Caco-2 (cell line): ENCODE data around the gene MAP3K8. TPM values are rescaled to one million over a fixed set of nuclear protein-coding genes. Genes with fewer than 3 reads are reported as not detected.

Experiments used
- BruUV-seq: library from RNA; stranded (reverse); fragments of 400-500 nt; replicated peaks from 2 replicates; lab custom pipeline; 2021; lab: Mats Ljungman, UMichigan
- CTCF ChIA-PET: fragments of 300-600 bp; sonication (Branson Sonifier 250); formaldehyde crosslinking; loops from one replicate; lab custom pipeline; 2022; ENCODE audit warnings: antibody characterized with exemption; lab: Charles Lee
- POLR2A ChIA-PET: fragments of 300-600 bp; sonication (Branson Sonifier 250); formaldehyde crosslinking; loops from one replicate; lab custom pipeline; 2022; ENCODE audit warnings: antibody characterized with exemption; lab: Charles Lee
- DNase-seq, 2 experiments: peaks; one replicate each; pipeline versions ENCODE4 v3.0.0 to v3.0.0-alpha.2; 2020 to 2022
- H3K27me3 ChIP-seq: replicated peaks from 2 replicates; pipeline ENCODE4 v1.6.0; 2011; ENCODE audit warnings: low read length; ENCODE audit not compliant: control insufficient read depth, insufficient read depth
- H3K36me3 ChIP-seq: 2 replicates; pipeline ENCODE4 v1.5.1; 2011; ENCODE audit warnings: low read length; ENCODE audit not compliant: control insufficient read depth, insufficient read depth
- H3K4me1 ChIP-seq: fragments of 250-450 bp; sonication (Bioruptor Pico); 2 replicates; pipeline ENCODE4 v1.5.1; 2020; ENCODE audit warnings: mild to moderate bottlenecking
- H3K4me3 ChIP-seq: 2 replicates; pipeline ENCODE4 v1.5.1; 2011; ENCODE audit warnings: low read depth, mild to moderate bottlenecking, control low read depth, low read length
- H3K9me3 ChIP-seq: fragments of 250-450 bp; sonication (Bioruptor Pico); 2 replicates; pipeline ENCODE4 v1.5.1; 2020; ENCODE audit warnings: mild to moderate bottlenecking, moderate library complexity
- H3K27ac Mint-ChIP-seq: one replicate; pipeline ENCODE4 v1.8.0; 2022; ENCODE audit warnings: mixed read lengths; ENCODE audit not compliant: unreplicated experiment
- H3K27me3 Mint-ChIP-seq: one replicate; pipeline ENCODE4 v1.8.0; 2022; ENCODE audit warnings: mixed read lengths; ENCODE audit not compliant: insufficient read depth, unreplicated experiment
- H3K36me3 Mint-ChIP-seq: one replicate; pipeline ENCODE4 v1.8.0; 2022; ENCODE audit warnings: mild to moderate bottlenecking, mixed read lengths; ENCODE audit not compliant: insufficient read depth, unreplicated experiment
- H3K4me1 Mint-ChIP-seq: one replicate; pipeline ENCODE4 v1.8.0; 2022; ENCODE audit warnings: low read depth, mixed read lengths; ENCODE audit not compliant: unreplicated experiment
- H3K4me3 Mint-ChIP-seq: one replicate; pipeline ENCODE4 v1.8.0; 2022; ENCODE audit warnings: mild to moderate bottlenecking, moderate library complexity, mixed read lengths; ENCODE audit not compliant: unreplicated experiment
- H3K9me3 Mint-ChIP-seq: one replicate; pipeline ENCODE4 v1.8.0; 2022; ENCODE audit warnings: mixed read lengths; ENCODE audit not compliant: unreplicated experiment
- intact Hi-C: fragments of 100-400 bp; cut with micrococcal nuclease; formaldehyde crosslinking; loops from one replicate; pipeline ENCODE4 v1.10.0; 2022; ENCODE audit not compliant: unreplicated experiment
- total RNA-seq: library from RNA; stranded (reverse); gene quantifications from 2 replicates; pipeline ENCODE4 v1.2.3, GENCODE V29; 2022
- TF ChIP-seq, protein P1 (sequence below), 2 experiments: fragments of 200-600 bp in 1 of 2; IDR thresholded peaks; 1 replicate in 1 of 2; 2 replicates in 1 of 2; pipeline versions ENCODE4 v1.5.1 to v1.8.0; 2011 to 2022; ENCODE audit warnings: antibody characterized with exemption in 1 of 2, control low read depth in 1 of 2, inconsistent platforms in 1 of 2, low read depth in 1 of 2, low read length in 1 of 2, mild to moderate bottlenecking in 1 of 2, moderate library complexity in 1 of 2; ENCODE audit not compliant: insufficient read depth in 1 of 2, severe bottlenecking in 1 of 2, unreplicated experiment in 1 of 2

Gene MAP3K8
- total RNA-seq, 1 experiment from 2014 or later = 17.9 TPM

GRCh38 chr10:30386801-30387588, 47.0 kb upstream of the MAP3K8 start:
- TF ChIP-seq, protein P1, sequence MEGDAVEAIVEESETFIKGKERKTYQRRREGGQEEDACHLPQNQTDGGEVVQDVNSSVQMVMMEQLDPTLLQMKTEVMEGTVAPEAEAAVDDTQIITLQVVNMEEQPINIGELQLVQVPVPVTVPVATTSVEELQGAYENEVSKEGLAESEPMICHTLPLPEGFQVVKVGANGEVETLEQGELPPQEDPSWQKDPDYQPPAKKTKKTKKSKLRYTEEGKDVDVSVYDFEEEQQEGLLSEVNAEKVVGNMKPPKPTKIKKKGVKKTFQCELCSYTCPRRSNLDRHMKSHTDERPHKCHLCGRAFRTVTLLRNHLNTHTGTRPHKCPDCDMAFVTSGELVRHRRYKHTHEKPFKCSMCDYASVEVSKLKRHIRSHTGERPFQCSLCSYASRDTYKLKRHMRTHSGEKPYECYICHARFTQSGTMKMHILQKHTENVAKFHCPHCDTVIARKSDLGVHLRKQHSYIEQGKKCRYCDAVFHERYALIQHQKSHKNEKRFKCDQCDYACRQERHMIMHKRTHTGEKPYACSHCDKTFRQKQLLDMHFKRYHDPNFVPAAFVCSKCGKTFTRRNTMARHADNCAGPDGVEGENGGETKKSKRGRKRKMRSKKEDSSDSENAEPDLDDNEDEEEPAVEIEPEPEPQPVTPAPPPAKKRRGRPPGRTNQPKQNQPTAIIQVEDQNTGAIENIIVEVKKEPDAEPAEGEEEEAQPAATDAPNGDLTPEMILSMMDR (IDR thresholded peaks at IDR 0.05; ENCODE audit: insufficient read depth in 1 of 2, low read depth in 1 of 2, low read length in 1 of 2, severe bottlenecking in 1 of 2, unreplicated experiment in 1 of 2) = no peak
- no peak overlapping the region for H3K4me3 Mint-ChIP-seq
- CTCF ChIA-PET = interaction anchor here (0.6 to 0.9 kb wide), 2 partner anchors 157 to 204 kb away, joined by 3 to 9 read pairs; no protein-coding TSS in a partner anchor
- H3K27me3 Mint-ChIP-seq = peaks cover 9% of the 10 kb centered on the region
- Histone ChIP-seq H3K4me1 (no peaks in the 10 kb centered on the region), H3K27me3 (no peaks in the 10 kb centered on the region), H3K9me3 (no peaks in the 10 kb centered on the region), H3K36me3 (no peaks in the 10 kb centered on the region), H3K4me3 (no peak overlapping the region)
- no peak for DNase-seq
- BruUV-seq = no TSS peak
- H3K36me3 Mint-ChIP-seq = no peaks in the 10 kb centered on the region
- peaks cover 6% of the 10 kb centered on the region for H3K4me1 Mint-ChIP-seq
- H3K27ac Mint-ChIP-seq = no peak overlapping the region
- POLR2A ChIA-PET = no interaction called here
- H3K9me3 Mint-ChIP-seq = no peaks in the 10 kb centered on the region
- intact Hi-C loops = no loop called here

DNA sequence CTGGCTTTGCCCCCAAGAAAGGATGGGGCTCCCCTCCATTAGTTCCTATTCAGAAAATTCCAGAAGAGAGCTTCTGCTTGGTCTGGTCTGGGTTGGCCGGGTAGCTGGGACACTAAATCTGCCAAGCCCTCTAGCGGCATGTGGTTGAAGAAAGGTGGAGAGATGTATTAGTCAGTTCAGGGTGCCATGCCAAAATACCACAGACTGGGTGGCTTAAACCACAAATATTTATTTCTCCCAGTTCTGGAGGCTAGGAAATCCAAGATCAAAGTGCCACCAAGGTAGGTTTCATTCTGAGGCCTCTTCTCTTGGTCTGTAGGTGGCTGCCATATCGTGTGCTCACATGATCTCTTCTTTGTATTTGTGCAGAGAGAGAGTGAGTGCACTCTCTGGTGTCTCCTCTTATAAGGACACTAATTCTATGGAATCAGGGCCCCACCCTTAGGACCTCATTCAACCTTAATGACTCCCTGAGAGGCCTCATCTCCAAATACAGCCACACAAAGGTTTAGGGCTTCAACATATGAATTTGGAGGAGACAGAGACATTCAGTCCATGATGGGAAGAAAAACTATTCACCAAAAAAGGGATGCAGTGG, 46.2 kb upstream of the MAP3K8 start:
- no peak for DNase-seq
- Histone ChIP-seq H3K4me1 (no peaks in the 10 kb centered on the region), H3K4me3 (no peak overlapping the region), H3K9me3 (no peaks in the 10 kb centered on the region), H3K36me3 (no peaks in the 10 kb centered on the region), H3K27me3 (no peaks in the 10 kb centered on the region)
- CTCF ChIA-PET = interaction anchor here (0.6 to 1.0 kb wide), 3 partner anchors 26 to 203 kb away, joined by 3 to 9 read pairs (median 8); no protein-coding TSS in a partner anchor
- Mint-ChIP-seq H3K27me3 (peaks cover 9% of the 10 kb centered on the region), H3K4me1 (peaks cover 6% of the 10 kb centered on the region), H3K27ac (no peak overlapping the region), H3K9me3 (no peaks in the 10 kb centered on the region), H3K4me3 (no peak overlapping the region), H3K36me3 (peaks cover 3% of the 10 kb centered on the region)
- intact Hi-C loops = no loop called here
- BruUV-seq = no TSS peak
- TF ChIP-seq, protein P1 (IDR thresholded peaks at IDR 0.05; ENCODE audit: insufficient read depth in 1 of 2, low read depth in 1 of 2, low read length in 1 of 2, severe bottlenecking in 1 of 2, unreplicated experiment in 1 of 2) = no peak
- POLR2A ChIA-PET = no interaction called here

DNA sequence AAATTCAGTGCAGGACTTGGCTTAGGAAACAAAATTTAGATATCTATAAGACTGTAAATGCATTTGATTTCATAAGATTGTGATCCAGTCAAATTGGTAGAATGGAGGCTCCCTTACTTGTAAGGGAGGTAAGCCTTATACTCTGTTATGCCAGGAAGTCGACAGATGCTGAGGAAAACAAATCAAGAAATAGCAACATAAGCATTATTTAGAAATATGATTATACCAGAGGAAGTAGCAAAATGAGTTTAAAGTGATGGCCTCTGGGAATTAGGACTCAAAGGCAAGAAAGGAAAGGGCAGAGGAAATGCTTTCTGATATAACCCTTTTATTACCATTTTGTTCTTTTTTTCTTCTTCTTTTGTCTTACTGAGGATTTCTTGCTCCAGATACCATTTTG, 44.4 kb upstream of the MAP3K8 start:
- Mint-ChIP-seq H3K4me1 (peaks cover 5% of the 10 kb centered on the region), H3K9me3 (no peaks in the 10 kb centered on the region), H3K27me3 (peaks cover 13% of the 10 kb centered on the region), H3K4me3 (no peak overlapping the region), H3K36me3 (peaks cover 6% of the 10 kb centered on the region), H3K27ac (no peak overlapping the region)
- POLR2A ChIA-PET = no interaction called here
- no peak overlapping the region for H3K4me3 ChIP-seq
- no peaks in the 10 kb centered on the region for H3K9me3 ChIP-seq
- TF ChIP-seq, protein P1 (IDR thresholded peaks at IDR 0.05; ENCODE audit: insufficient read depth in 1 of 2, low read depth in 1 of 2, low read length in 1 of 2, severe bottlenecking in 1 of 2, unreplicated experiment in 1 of 2) = no peak
- no peaks in the 10 kb centered on the region for H3K36me3 ChIP-seq
- no peaks in the 10 kb centered on the region for H3K4me1 ChIP-seq
- CTCF ChIA-PET = interaction anchor here (0.7 to 1.1 kb wide), 2 partner anchors 41 to 391 kb away, joined by 3 read pairs; no protein-coding TSS in a partner anchor
- no peaks in the 10 kb centered on the region for H3K27me3 ChIP-seq
- intact Hi-C loops = no loop called here
- no TSS peak for BruUV-seq
- DNase-seq = no peak
